Measurements from ENCODE around the gene DLG2.

DLG2 gene

DNA sequence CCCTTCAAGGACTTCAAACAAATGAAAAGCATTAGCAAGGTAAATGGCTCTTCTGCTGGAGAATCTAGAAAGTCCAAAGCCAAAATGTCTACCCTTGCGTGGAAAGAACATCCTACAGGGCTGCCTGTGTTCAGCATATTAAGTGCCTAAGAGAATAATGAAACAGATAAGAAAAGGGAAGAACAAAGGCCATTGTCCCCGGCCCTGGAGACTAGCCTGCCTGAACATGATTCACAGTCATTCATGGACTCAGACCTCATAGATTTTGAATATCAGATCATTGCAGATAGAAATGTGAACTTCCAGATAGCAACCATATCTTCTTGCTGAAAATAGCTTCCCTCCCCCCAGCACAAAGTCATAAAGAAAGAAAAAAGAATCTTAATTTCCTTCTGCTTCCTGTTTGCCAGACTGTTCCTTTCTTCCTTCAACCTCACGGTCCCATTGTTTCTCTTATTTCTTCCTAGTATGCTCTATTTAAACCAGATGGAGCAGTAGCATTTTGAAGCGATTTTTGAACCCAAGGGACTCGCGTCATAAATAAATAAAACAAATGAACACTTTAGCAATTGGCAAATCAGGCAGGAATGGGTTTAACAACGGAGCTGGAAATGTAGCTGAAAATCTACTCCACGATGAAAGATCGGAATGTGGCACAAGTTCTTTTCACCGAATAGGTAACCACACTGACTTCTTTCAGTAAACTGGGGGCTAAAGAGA is 1932.8 kb downstream of the DLG2 start:
- no peak for DNase-seq (ENCODE audit: insufficient read length, low spot score)
- TF ChIP-seq, protein P1, sequence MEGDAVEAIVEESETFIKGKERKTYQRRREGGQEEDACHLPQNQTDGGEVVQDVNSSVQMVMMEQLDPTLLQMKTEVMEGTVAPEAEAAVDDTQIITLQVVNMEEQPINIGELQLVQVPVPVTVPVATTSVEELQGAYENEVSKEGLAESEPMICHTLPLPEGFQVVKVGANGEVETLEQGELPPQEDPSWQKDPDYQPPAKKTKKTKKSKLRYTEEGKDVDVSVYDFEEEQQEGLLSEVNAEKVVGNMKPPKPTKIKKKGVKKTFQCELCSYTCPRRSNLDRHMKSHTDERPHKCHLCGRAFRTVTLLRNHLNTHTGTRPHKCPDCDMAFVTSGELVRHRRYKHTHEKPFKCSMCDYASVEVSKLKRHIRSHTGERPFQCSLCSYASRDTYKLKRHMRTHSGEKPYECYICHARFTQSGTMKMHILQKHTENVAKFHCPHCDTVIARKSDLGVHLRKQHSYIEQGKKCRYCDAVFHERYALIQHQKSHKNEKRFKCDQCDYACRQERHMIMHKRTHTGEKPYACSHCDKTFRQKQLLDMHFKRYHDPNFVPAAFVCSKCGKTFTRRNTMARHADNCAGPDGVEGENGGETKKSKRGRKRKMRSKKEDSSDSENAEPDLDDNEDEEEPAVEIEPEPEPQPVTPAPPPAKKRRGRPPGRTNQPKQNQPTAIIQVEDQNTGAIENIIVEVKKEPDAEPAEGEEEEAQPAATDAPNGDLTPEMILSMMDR (IDR thresholded peaks at IDR 0.05; ENCODE audit: insufficient read depth, missing control alignments), result no peak
- FAIRE-seq, result no peak

DNA sequence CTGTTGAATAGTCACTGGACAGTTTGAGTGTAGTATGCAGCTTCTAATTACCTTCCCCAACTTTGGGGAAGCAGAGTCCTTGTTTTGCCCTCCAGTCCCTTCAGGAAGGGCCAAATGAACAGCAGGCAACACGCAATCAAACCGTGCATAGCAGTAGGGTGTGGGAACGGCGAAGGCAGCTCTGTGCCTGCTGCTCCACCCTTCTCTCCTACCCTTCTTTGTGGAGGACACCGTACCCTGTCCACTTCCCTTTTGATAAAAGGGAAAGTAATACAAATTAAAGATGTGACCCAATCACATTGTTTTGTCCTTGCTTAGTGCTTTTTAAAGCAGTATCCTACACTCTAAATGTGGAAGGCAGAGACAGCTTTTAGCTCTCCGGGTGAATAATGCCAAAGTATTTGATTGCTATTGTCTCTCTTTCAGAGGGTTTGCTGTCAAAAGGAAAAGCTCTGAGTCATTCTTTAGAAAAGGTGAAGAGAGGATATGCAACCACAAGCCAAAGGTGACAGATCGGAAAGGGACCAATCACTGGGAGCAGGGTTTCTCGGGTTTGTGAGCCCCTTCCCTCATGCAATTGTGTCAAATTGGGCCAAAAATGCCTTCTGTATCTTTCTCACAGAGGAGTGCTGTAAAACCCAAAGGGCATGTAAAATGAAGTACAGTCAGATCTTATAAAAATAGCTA is 1933.7 kb downstream of the DLG2 start:
- TF ChIP-seq, protein P1 (IDR thresholded peaks at IDR 0.05; ENCODE audit: insufficient read depth, missing control alignments), result no peak
- DNase-seq (ENCODE audit: insufficient read length, low spot score) (no peak), FAIRE-seq (no peak)

DNA sequence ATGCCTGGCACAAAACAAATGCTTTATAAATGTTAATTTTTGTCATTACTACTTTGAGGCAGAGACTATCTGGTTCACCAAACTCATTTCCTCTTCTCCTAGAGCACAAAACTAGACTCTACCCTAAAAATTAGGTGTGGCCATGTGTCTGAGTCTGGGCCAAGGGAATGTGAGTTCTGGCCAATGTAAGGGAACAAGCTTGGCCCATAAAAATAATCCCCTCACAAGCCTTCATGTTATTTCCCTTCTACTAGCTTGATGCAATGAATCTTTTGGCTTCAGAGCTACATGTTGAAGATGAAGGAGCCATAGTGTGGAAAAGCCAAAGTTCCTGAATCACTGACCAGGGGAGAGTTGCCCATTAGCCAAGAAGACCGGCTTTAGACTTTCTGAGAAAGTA is 1934.5 kb downstream of the DLG2 start:
- TF ChIP-seq, protein P1 (IDR thresholded peaks at IDR 0.05; ENCODE audit: insufficient read depth, missing control alignments), result no peak

DNA sequence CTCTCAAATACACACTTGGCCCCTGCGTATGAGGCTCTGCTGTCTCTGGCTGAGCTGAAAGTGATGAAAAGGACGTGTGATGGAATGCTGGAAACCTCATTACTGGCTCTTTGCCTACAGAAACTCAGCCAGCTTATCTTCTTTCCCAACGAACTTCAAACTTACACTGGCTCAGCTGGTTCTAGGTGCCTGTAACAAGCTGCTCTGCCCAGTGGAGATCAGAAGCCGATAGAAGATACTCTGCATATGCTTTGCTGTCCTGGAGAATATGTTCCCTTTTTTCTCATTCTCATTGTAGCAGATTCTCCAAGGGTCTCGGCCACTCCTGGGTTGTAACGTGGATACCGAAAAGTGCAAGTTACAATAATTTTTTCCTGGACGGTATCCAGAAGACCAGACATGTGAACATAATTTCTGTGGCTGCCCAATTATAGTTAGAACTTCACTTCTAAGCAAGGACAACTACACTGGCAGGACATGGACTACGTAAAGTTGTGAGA is 1935.6 kb downstream of the DLG2 start:
- FAIRE-seq (no peak), DNase-seq (ENCODE audit: insufficient read length, low spot score) (no peak)
- TF ChIP-seq, protein P1 (IDR thresholded peaks at IDR 0.05; ENCODE audit: insufficient read depth, missing control alignments), result no peak

More for the DNA sequence above, 1934.5 kb downstream of the DLG2 start:
- no peak for DNase-seq (ENCODE audit: insufficient read length, low spot score)
- no peak for FAIRE-seq

DNA sequence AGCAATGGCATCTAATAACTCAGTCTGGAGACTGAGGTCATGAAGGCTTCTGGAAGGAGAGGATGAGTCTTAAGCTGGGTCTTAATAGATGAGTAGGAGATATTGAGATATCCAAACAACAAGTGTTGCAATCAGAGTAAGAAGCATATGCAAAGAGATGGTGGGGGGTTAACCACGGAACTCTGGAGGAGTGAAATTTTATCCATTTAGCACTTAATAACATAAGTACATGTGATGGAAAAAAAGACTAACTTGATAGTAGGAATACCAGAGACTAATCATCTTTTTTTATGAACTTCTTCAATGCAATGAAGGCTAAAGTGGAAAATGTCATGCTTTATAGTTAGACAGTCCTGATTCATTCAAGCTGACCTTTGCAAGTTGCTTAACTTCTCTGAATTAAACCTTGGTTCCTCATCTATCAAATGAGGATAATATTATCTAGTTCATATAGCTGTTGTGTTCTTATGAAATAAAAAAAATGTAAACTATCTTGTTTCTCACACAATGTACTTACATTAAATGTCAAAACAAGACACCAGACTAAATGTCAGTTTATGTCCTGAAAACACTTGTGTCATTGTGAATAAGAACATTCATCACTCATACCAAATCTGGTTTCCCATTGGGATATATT is 1937.9 kb downstream of the DLG2 start:
- TF ChIP-seq, protein P1 (IDR thresholded peaks at IDR 0.05; ENCODE audit: insufficient read depth, missing control alignments), result no peak
- DNase-seq (ENCODE audit: insufficient read length, low spot score) (no peak), FAIRE-seq (no peak)

DNA sequence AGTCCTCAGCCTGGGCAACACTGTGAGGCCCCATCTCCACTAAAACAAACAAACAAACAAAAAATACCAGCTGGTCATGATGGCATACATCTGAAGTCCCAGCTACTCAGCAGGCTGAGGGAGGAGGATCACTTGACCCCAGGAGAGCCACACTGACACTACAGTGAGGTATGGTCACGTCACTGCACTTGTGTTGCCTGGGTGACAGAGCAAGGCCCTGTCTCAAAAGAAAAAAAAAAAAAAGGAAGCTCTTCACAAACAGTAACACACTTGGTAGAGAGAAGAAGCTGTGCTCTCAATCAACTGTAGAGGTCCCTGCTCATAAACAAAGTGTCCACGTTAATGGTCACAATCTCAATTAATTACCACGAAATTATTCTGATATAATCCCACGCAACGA is 1939.4 kb downstream of the DLG2 start:
- TF ChIP-seq, protein P1 (IDR thresholded peaks at IDR 0.05; ENCODE audit: insufficient read depth, missing control alignments), result no peak
- no peak for FAIRE-seq
- DNase-seq (ENCODE audit: insufficient read length, low spot score), result no peak
